K562 (cell line): Measurements from ENCODE around the gene HCN3. TPM values are rescaled to one million over a fixed set of nuclear protein-coding genes. Genes with fewer than 3 reads are reported as not detected.
A peak's percentile ranks its signal among the peaks of the same experiment; 100 is the strongest.

Source experiments
- E2F3 ChIP-seq: fragments of 250-450 bp; sonication (Bioruptor Pico); IDR thresholded peaks from 2 replicates; pipeline ENCODE4 v1.4.0; 2020; ENCODE audit warnings: mild to moderate bottlenecking
- GATA2 ChIP-seq: sonication (generic); formaldehyde crosslinking; IDR thresholded peaks from 2 replicates; pipeline ENCODE4 v1.4.0; 2020; ENCODE audit warnings: mild to moderate bottlenecking, missing genetic modification reagents
- JUN ChIP-seq, 2 experiments: sonication (generic) in 1 of 2; formaldehyde crosslinking in 1 of 2; IDR thresholded peaks; 2 replicates each; pipeline versions ENCODE4 v1.6.1 to v1.8.0; 2012 to 2022; ENCODE audit warnings: borderline replicate concordance in 2 of 2, mild to moderate bottlenecking in 2 of 2, improper control_type of control experiment in 1 of 2, low read depth in 1 of 2, low read length in 1 of 2, missing genetic modification reagents in 1 of 2
- MGA ChIP-seq: fragments of 450-650 bp; IDR thresholded peaks from 2 replicates; pipeline ENCODE4 v1.6.1; 2016; ENCODE audit warnings: mild to moderate bottlenecking, moderate library complexity
- TFAP4 ChIP-seq: sonication (generic); formaldehyde crosslinking; IDR thresholded peaks from 2 replicates; pipeline ENCODE4 v1.8.0; 2022; ENCODE audit warnings: missing genetic modification reagents, mild to moderate bottlenecking, moderate library complexity, borderline replicate concordance
- XRCC5 ChIP-seq: fragments of 200-400 bp; formaldehyde crosslinking; IDR thresholded peaks from 2 replicates; pipeline ENCODE4 v1.6.1; 2017; ENCODE audit warnings: low read depth, mild to moderate bottlenecking, low read length
- YY1 ChIP-seq, 3 experiments: IDR thresholded peaks; 2 replicates each; pipeline ENCODE4 v1.6.1; 2011; ENCODE audit warnings: low read length in 2 of 3, mild to moderate bottlenecking in 2 of 3, moderate library complexity in 2 of 3, borderline replicate concordance in 1 of 3, control low read depth in 1 of 3, low read depth in 1 of 3; ENCODE audit not compliant: insufficient read depth in 3 of 3, insufficient replicate concordance in 2 of 3, control insufficient read depth in 1 of 3, insufficient read length in 1 of 3; ENCODE audit errors: extremely low read depth in 1 of 3
- ZNF133 ChIP-seq: fragments of 250-450 bp; sonication (Bioruptor Pico); IDR thresholded peaks from 2 replicates; pipeline ENCODE4 v1.4.0; 2020; ENCODE audit warnings: mild to moderate bottlenecking
- ZNF584 ChIP-seq: fragments of 200-800 bp; sonication (Bioruptor generic); IDR thresholded peaks from 2 replicates; pipeline ENCODE4 v1.6.1; 2016; ENCODE audit warnings: low read depth, mild to moderate bottlenecking, missing genetic modification characterization, missing compliant biosample characterization
- ZNF639 ChIP-seq, 2 experiments: fragments of 200-800 bp in 1 of 2; sonication (Bioruptor generic) in 1 of 2; sonication (generic) in 1 of 2; formaldehyde crosslinking in 1 of 2; IDR thresholded peaks in 1 of 2; conservative IDR thresholded peaks in 1 of 2; 2 replicates each; pipeline versions ENCODE4 v1.5.0 to v1.6.1; 2016 to 2020; ENCODE audit warnings: missing compliant biosample characterization in 1 of 2, missing genetic modification characterization in 1 of 2, missing genetic modification reagents in 1 of 2
- polyA plus RNA-seq, 8 experiments: library from polyadenylated mRNA; depleted of rRNA in 4 of 8; stranded (reverse) in 5 of 8; unstranded in 3 of 8; fragments of >200 nt; fragmentation: Nextera tagmentation in 2 of 8; fragmentation: Illumina TruSeq in 1 of 8; extraction: Ambion mirVana in 2 of 8; extraction: Trizol in 1 of 8; gene quantifications; 2 replicates each; pipeline versions ENCODE4 v1.2.1 to v1.2.3, GENCODE V29; 2011 to 2014; ENCODE audit warnings: inconsistent platforms in 1 of 8, missing spikeins in 1 of 8
- total RNA-seq, 7 experiments: library from RNA; depleted of rRNA in 6 of 7; stranded (reverse); fragments of >200 nt in 6 of 7; fragmentation: Illumina TruSeq in 2 of 7; extraction: Trizol in 2 of 7; gene quantifications; 2 replicates each; pipeline versions ENCODE4 v1.2.1 to v1.2.3, GENCODE V29; 2011 to 2021; ENCODE audit warnings: low replicate concordance in 1 of 7

HCN3 gene
- total and polyA plus RNA-seq, 9 of the 15 experiments (the other 6 are each of a cell fraction or from before 2014, with no cell fraction given), result 0.91 to 9.7 (median 3.9) TPM

- TF ChIP-seq TFAP4 (CRISPR knock-in tag) (peak; percentile 56; the same call in 1 of the 2 replicates), ZNF639 (CRISPR knock-in tag; conservative IDR thresholded peaks at IDR 0.05 in 1 of 2, IDR thresholded peaks at IDR 0.05 in 1 of 2) (peak in 1 of 2 experiments; percentile 85; a peak in 1 of 4 replicates), ZNF584 (no peak), ZNF133 (no peak), E2F3 (CRISPR knock-in tag) (peak; percentile 92), JUN (IDR thresholded peaks at IDR 0.05; ENCODE audit: borderline replicate concordance, low read depth, low read length) (no peak), JUN (CRISPR knock-in tag; IDR thresholded peaks at IDR 0.05; ENCODE audit: borderline replicate concordance) (no peak), XRCC5 (peak; percentile 73; the same call in 1 of the 2 replicates), YY1 (IDR thresholded peaks at IDR 0.05; ENCODE audit: borderline replicate concordance in 1 of 3, control insufficient read depth in 1 of 3, extremely low read depth in 1 of 3, insufficient read depth in 3 of 3, insufficient read length in 1 of 3, insufficient replicate concordance in 2 of 3, low read depth in 1 of 3, low read length in 2 of 3) (peak in 1 of 3 experiments; percentile 40), GATA2 (CRISPR knock-in tag) (no peak), MGA (peak; percentile 77)
These were observed at the start of gene HCN3 (continued) for GRCh38 chr1:155277070-155277901.
